Measurements from ENCODE around the gene USP11. TPM values are rescaled to one million over a fixed set of nuclear protein-coding genes. Genes with fewer than 3 reads are reported as not detected.

Gene USP11
- total and polyA plus RNA-seq, 11 donors = 17.9 to 68.9 (median 42.9) TPM

- H3K36me3 ChIP-seq = no peaks in the 10 kb centered on the region
- intact Hi-C loops (cut with DNase I) = no loop called here
These were observed 33.8 kb downstream of the USP11 start for GRCh38 chrX:47266643-47267042.

GRCh38 chrX:47272013-47272408 is 39.2 kb downstream of the USP11 start:
- Histone ChIP-seq H3K27me3 (peaks cover 0 to 14% (median 0%) of the 10 kb centered on the region in 9 donors), H3K4me1 (no peaks in the 10 kb centered on the region), H3K27ac (no peak overlapping the region), H3K36me3 (no peaks in the 10 kb centered on the region), H3K9me3 (no peaks in the 10 kb centered on the region), H3K4me3 (no peak overlapping the region)
- TF ChIP-seq POLR2A (IDR thresholded peaks at IDR 0.05) = no peak
- no peak for TF ChIP-seq CTCF (IDR thresholded peaks at IDR 0.05)
- ATAC-seq = no peak
- WGBS, 4 donors = 55 to 71% (median 64%) methylated on average over 2 of the region's 2 CpGs
- intact Hi-C loops (cut with DNase I) = no loop called here
- DNase-seq = no peak

More at GRCh38 chrX:47266643-47267042, 33.8 kb downstream of the USP11 start:
- no peaks in the 10 kb centered on the region for H3K9me3 ChIP-seq
- WGBS, 4 donors = 55 to 82% (median 68%) methylated on average over 6 to 7 of the region's 7 CpGs
- ATAC-seq = no peak
- no peak overlapping the region for H3K27ac ChIP-seq
- H3K4me1 ChIP-seq = no peaks in the 10 kb centered on the region
- no peak overlapping the region for H3K4me3 ChIP-seq
- TF ChIP-seq CTCF (IDR thresholded peaks at IDR 0.05) (no peak), POLR2A (IDR thresholded peaks at IDR 0.05) (no peak)
- DNase-seq = no peak
- H3K27me3 ChIP-seq = peaks cover 0 to 36% (median 0%) of the 10 kb centered on the region in 9 donors

- Histone ChIP-seq H3K9me3 (no peaks in the 10 kb centered on the region), H3K4me3 (no peak overlapping the region), H3K27me3 (peaks cover 0 to 21% (median 0%) of the 10 kb centered on the region in 9 donors), H3K27ac (no peak overlapping the region), H3K4me1 (no peaks in the 10 kb centered on the region), H3K36me3 (no peaks in the 10 kb centered on the region)
- WGBS, 4 donors = 66 to 92% (median 85%) methylated on average over 4 to 7 of the region's 7 CpGs
- no peak for DNase-seq
- no peak for ATAC-seq
- intact Hi-C loops (cut with DNase I) = no loop called here
- TF ChIP-seq CTCF (IDR thresholded peaks at IDR 0.05) (no peak), POLR2A (IDR thresholded peaks at IDR 0.05) (no peak)
These were observed 40.4 kb downstream of the USP11 start for GRCh38 chrX:47273011-47273730.

GRCh38 chrX:47278691-47279090 is 45.9 kb downstream of the USP11 start:
- no peak overlapping the region for H3K4me3 ChIP-seq
- WGBS, 4 donors = 53 to 57% (median 55%) methylated on average over 2 of the region's 2 CpGs
- no peaks in the 10 kb centered on the region for H3K36me3 ChIP-seq
- no peak for TF ChIP-seq POLR2A (IDR thresholded peaks at IDR 0.05)
- no peak for TF ChIP-seq CTCF (IDR thresholded peaks at IDR 0.05)
- no peaks in the 10 kb centered on the region for H3K9me3 ChIP-seq
- H3K27me3 ChIP-seq = peaks cover 0 to 38% (median 0%) of the 10 kb centered on the region in 9 donors
- no peaks in the 10 kb centered on the region for H3K4me1 ChIP-seq
- no peak overlapping the region for H3K27ac ChIP-seq
- no peak for DNase-seq
- ATAC-seq = no peak
- intact Hi-C loops (cut with DNase I) = no loop called here
